ENCODE measurements around the gene DGKI.

The DGKI gene

DNA sequence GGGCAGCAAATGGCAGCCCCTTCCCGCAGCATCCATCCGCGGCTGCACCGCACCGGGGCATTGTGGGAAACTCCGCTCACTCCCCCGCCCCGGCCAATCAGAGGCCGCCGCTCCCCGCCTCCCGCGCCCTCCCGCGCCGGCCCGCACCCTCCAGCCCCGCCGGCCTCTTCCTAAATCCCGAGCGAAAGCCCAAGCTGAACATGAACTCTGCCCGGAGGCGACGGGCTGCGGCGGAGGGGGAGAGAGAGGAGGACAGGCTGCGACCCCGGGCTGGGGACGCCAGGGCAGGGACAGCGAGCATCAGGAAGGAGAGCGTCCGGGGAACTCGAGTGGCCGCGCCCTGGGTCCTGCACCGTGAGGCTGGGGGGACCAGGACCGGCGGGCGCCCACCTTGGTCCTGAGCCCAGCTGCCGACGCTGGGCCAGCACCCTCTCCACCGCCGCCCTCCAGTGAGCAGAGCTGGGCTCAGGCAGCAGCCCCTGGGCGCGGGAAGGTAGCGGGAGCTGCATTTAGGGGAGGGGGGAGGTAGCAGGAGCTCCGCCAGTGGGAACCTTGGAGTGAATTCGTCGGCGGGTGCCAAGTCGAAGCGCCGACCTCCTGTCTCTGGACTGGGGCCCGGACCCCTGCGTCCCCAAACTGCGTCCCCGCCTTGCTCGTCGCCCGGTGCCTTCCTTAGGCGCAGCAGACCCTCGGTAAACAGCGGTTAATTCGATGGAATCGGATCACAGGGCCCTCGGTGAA is at the start of gene DGKI:
TSS of gene DGKI (minus strand) at position 148 of the 741 bp plus-strand sequence.
- H3K4me3 ChIP-seq (replicated peaks in 1 of 2; ENCODE audit: low read depth in 2 of 2, low read length in 2 of 2), result peak within 1 kb of the TSS; percentile 51 to 56
- TF ChIP-seq, protein P1, sequence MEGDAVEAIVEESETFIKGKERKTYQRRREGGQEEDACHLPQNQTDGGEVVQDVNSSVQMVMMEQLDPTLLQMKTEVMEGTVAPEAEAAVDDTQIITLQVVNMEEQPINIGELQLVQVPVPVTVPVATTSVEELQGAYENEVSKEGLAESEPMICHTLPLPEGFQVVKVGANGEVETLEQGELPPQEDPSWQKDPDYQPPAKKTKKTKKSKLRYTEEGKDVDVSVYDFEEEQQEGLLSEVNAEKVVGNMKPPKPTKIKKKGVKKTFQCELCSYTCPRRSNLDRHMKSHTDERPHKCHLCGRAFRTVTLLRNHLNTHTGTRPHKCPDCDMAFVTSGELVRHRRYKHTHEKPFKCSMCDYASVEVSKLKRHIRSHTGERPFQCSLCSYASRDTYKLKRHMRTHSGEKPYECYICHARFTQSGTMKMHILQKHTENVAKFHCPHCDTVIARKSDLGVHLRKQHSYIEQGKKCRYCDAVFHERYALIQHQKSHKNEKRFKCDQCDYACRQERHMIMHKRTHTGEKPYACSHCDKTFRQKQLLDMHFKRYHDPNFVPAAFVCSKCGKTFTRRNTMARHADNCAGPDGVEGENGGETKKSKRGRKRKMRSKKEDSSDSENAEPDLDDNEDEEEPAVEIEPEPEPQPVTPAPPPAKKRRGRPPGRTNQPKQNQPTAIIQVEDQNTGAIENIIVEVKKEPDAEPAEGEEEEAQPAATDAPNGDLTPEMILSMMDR (IDR thresholded peaks at IDR 0.05; ENCODE audit: low read depth, low read length), result no peak
- DNase-seq (ENCODE audit: low read depth in 2 of 2), result peak in 1 of 2 donors; percentile 25

DNA sequence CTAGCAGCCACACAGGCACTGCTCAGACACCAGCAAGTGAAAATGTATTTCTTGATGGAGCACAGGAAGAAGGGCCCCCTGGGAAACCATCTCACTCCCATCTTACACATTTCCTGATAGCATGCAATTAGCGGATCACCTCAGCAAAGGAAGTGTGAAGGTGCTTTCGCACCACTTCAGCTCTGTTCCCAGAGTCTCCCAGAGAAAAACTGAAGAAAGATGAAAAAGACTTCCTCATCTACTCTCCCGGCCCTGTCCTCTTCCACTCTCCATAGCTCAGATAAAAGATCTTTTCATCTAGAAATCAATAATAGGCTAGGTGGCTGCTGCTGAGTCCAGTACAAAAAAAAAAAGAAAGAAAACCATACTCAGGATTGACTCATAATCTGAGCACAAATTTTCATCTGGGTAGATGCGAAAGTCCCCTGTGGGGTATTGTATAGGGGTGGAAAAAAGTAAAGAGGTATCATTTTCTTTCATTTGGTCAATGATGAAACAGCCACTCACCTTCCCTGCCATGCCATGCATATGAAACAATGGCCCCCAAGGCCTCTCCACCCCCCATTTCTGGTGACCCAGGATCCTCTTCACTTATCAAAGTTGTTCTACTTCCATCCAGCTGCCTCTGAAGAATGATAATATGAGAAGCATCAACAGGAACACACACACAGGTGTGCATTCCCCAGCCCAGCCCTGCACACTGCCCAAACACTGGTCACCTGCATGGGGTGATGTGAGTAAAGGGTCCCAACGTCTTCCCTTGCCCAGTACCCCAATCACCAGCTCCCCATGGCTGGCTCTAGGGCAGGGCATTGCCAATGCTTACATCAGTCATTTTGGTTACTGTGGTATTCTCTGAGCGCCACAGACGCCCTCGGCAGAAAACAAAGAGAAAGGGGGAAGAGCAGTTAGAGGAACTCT is 48.8 kb upstream of the DGKI start:
- TF ChIP-seq, protein P1 (IDR thresholded peaks at IDR 0.05; ENCODE audit: low read depth, low read length), result no peak
- DNase-seq (ENCODE audit: low read depth in 2 of 2), result no peak
- no peak overlapping the region for H3K4me3 ChIP-seq (replicated peaks in 1 of 2; ENCODE audit: low read depth in 2 of 2, low read length in 2 of 2)

DNA sequence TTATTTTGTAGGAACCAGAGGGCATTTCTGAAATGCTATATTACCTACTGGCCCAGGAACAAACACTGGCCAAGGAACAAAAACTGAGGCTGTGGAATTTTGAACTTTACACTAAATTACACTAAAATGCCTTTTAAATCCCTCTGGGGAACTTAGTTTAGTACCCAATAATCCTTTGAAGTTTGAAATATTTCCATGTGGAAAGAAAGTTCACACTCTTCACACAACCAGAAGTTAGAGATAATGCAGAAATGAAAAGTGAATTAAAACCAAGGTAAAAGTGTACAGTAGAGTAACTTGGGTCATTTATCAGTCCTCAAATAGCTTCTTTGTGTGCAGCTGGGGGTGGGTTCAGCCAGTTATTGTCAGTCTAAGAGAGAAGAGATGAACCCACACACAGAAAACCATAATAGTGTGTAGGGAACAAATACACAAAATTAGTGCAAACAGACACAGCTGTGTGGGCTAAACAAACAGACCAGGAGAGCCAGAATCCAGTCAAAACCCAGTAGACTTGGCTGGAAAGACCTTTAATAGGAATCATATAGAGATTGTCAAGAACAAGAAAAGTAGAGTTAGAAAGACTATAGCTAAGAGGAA is 46.5 kb upstream of the DGKI start:
- TF ChIP-seq, protein P1 (IDR thresholded peaks at IDR 0.05; ENCODE audit: low read depth, low read length), result no peak
- DNase-seq (ENCODE audit: low read depth in 2 of 2), result no peak
- no peak overlapping the region for H3K4me3 ChIP-seq (replicated peaks in 1 of 2; ENCODE audit: low read depth in 2 of 2, low read length in 2 of 2)

DNA sequence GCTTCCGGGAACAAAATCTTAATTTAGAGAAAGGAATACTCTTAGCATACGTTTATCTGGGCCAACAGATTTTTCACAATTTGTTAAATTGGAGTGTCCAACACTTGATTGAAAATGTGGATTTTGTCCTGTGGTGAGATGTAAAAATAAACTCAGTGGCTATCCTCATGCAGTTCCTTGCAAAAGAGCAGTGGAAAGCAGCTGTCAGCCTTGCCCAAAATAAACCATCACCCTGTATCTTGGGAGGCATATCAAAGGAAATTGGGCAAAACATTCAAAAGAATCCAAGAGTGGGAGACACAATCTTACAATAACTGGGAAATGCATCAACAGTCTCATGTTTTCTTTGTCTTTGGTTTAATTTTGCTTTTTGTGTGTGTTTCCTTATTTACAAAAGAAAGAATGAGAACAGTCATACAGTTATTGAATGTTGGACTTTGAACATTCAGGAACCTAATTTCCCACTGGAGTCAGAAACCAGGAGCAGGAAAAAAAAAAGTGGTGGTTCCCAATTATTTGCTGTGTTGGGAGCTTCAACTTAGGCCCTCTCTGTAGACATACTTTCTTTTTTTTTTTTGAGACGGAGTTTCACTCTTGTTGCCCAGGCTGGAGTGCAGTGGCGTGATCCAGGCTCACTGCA is 44.4 kb upstream of the DGKI start:
- no peak overlapping the region for H3K4me3 ChIP-seq (replicated peaks in 1 of 2; ENCODE audit: low read depth in 2 of 2, low read length in 2 of 2)
- TF ChIP-seq, protein P1 (IDR thresholded peaks at IDR 0.05; ENCODE audit: low read depth, low read length), result no peak
- DNase-seq (ENCODE audit: low read depth in 2 of 2), result no peak

DNA sequence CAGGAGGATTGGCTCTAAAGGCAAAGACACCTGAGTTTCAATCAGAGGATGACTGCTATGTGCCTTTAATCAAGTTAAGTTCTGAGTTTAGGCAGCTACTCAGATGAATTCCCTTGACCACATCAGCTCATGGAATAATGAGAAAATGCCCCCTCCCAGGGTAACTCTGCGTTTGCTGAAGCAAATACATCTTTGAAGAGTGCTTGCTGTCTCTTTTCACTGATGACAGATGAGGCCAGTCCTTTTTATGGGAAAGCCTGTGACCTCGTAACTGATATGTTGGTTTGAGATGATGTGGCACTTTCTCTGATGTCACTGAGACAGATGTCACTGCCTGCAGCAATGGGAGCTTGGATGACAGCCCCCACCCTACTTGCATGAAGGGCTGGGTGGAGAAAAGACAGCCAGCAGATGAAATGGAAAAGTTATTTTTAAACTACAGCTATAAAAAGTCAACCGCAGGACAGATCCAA is 43.7 kb upstream of the DGKI start:
- TF ChIP-seq, protein P1 (IDR thresholded peaks at IDR 0.05; ENCODE audit: low read depth, low read length), result no peak
- DNase-seq (ENCODE audit: low read depth in 2 of 2), result no peak
- no peak overlapping the region for H3K4me3 ChIP-seq (replicated peaks in 1 of 2; ENCODE audit: low read depth in 2 of 2, low read length in 2 of 2)

DNA sequence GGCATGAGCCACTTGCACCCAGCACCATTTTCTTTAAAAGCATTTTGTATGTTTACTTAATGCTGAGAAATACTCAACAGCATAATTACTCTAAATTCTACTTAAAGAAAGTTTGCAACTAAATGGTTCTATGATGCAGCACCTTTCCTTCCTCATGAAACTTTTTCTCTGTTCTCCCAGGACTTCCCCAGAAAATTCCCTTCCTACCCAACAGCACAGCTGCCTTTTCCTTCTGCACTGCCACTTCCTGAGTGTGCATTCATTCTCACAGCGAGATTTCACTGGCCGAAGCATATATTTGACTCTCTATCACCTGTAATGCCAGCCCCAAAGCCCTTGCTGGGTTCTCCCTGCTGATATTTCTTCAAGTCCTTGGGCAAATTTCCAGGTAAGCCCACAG is 41.5 kb upstream of the DGKI start:
- DNase-seq (ENCODE audit: low read depth in 2 of 2), result no peak
- no peak overlapping the region for H3K4me3 ChIP-seq (replicated peaks in 1 of 2; ENCODE audit: low read depth in 2 of 2, low read length in 2 of 2)
- TF ChIP-seq, protein P1 (IDR thresholded peaks at IDR 0.05; ENCODE audit: low read depth, low read length), result no peak

Data from cardiac fibroblast (primary cell).